Osteocyte (in vitro differentiated cells): ENCODE measurements around the gene CDK16. TPM values are rescaled to one million over a fixed set of nuclear protein-coding genes. Genes with fewer than 3 reads are reported as not detected.

Source experiments
- DNase-seq: peaks from one replicate; pipeline ENCODE4 v3.0.0; 2021; ENCODE audit warnings: mixed read lengths; ENCODE audit not compliant: unreplicated experiment; ENCODE audit errors: extremely low spot score
- H3K27ac Mint-ChIP-seq: one replicate; pipeline ENCODE4 v1.8.0; 2021; ENCODE audit warnings: mild to moderate bottlenecking, mixed read lengths; ENCODE audit not compliant: unreplicated experiment
- H3K27me3 Mint-ChIP-seq: one replicate; pipeline ENCODE4 v1.8.0; 2021; ENCODE audit warnings: mixed read lengths; ENCODE audit not compliant: unreplicated experiment
- H3K36me3 Mint-ChIP-seq: one replicate; pipeline ENCODE4 v1.8.0; 2021; ENCODE audit warnings: mixed read lengths; ENCODE audit not compliant: unreplicated experiment
- H3K4me1 Mint-ChIP-seq: one replicate; pipeline ENCODE4 v1.8.0; 2021; ENCODE audit warnings: mixed read lengths; ENCODE audit not compliant: unreplicated experiment
- H3K4me3 Mint-ChIP-seq: one replicate; pipeline ENCODE4 v1.8.0; 2021; ENCODE audit warnings: mild to moderate bottlenecking, moderate library complexity, mixed read lengths; ENCODE audit not compliant: unreplicated experiment
- H3K9me3 Mint-ChIP-seq: one replicate; pipeline ENCODE4 v1.8.0; 2021; ENCODE audit warnings: mixed read lengths; ENCODE audit not compliant: unreplicated experiment
- total RNA-seq: library from RNA; stranded (reverse); gene quantifications from 2 replicates; pipeline ENCODE4 v1.2.1, GENCODE V29; 2021
- TF ChIP-seq, protein P1 (sequence below): fragments of 200-600 bp; sonication (generic); IDR thresholded peaks from 2 replicates; pipeline ENCODE4 v1.5.0; 2021; ENCODE audit warnings: antibody characterized with exemption, mild to moderate bottlenecking, moderate library complexity

CDK16 gene
- total RNA-seq, 1 donor from 2014 or later = 174 TPM

DNA sequence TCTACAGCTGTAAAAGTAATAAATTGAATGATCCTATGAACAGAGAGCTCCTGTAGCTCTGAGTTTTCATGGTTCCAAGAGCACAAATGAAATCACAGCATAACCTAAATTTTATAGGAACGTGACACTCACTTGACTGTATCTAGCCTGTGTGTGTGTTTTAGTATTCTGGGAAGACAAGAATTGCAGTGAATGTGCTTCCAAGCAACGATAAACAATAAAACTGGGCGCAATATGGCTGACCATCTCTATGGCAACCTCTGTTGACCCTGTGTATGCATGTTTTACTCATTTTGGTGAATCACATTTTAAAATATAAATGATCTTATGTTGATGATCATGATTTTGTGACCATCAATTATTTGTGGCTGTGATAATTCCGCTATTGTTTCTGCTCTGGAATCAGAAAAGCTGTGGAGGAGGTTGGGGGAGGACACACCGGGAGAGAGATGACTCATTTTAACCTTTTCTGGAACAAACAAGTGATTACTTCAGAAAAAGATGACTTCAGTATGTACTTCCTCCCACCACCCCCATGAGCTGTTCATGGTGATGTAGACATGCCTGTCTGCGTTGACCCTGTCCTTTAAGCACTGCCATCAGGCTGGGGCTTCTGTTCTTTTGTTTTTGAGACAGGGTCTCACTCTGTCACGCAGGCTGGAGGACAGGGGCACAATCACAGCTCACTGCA, 46.1 kb downstream of the CDK16 start:
- no peak overlapping the region for H3K27ac Mint-ChIP-seq

DNA sequence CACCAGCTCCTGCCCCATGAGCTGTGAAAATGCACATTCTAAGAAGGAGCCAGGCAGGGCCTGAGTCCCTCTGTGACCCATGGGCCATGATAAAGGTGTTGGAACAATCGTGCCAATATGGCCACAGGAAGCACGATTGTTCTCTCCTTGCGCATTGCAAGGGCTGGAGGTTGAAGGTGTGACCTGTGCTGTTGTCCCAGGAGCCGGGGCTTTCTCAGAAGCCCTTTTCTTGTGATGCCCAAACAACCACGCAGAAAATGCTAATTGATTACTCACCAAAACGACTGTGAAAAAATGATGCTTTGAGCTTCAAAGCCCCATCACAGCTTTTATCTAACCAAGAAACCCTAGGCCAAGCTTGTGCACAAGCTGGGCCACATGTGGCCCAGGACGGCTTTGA, 48.2 kb downstream of the CDK16 start:
- H3K9me3 Mint-ChIP-seq = no peaks in the 10 kb centered on the region
- H3K27me3 Mint-ChIP-seq = no peaks in the 10 kb centered on the region
- H3K36me3 Mint-ChIP-seq = no peaks in the 10 kb centered on the region
- no peak overlapping the region for H3K27ac Mint-ChIP-seq
- TF ChIP-seq, protein P1, sequence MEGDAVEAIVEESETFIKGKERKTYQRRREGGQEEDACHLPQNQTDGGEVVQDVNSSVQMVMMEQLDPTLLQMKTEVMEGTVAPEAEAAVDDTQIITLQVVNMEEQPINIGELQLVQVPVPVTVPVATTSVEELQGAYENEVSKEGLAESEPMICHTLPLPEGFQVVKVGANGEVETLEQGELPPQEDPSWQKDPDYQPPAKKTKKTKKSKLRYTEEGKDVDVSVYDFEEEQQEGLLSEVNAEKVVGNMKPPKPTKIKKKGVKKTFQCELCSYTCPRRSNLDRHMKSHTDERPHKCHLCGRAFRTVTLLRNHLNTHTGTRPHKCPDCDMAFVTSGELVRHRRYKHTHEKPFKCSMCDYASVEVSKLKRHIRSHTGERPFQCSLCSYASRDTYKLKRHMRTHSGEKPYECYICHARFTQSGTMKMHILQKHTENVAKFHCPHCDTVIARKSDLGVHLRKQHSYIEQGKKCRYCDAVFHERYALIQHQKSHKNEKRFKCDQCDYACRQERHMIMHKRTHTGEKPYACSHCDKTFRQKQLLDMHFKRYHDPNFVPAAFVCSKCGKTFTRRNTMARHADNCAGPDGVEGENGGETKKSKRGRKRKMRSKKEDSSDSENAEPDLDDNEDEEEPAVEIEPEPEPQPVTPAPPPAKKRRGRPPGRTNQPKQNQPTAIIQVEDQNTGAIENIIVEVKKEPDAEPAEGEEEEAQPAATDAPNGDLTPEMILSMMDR = no peak
- no peak overlapping the region for H3K4me3 Mint-ChIP-seq
- H3K4me1 Mint-ChIP-seq = no peaks in the 10 kb centered on the region
- DNase-seq = no peak

More for the DNA sequence above, 46.1 kb downstream of the CDK16 start:
- Mint-ChIP-seq H3K27me3 (no peaks in the 10 kb centered on the region), H3K9me3 (no peaks in the 10 kb centered on the region), H3K4me1 (no peaks in the 10 kb centered on the region), H3K36me3 (no peaks in the 10 kb centered on the region), H3K4me3 (no peak overlapping the region)
- TF ChIP-seq, protein P1 = no peak
- no peak for DNase-seq

DNA sequence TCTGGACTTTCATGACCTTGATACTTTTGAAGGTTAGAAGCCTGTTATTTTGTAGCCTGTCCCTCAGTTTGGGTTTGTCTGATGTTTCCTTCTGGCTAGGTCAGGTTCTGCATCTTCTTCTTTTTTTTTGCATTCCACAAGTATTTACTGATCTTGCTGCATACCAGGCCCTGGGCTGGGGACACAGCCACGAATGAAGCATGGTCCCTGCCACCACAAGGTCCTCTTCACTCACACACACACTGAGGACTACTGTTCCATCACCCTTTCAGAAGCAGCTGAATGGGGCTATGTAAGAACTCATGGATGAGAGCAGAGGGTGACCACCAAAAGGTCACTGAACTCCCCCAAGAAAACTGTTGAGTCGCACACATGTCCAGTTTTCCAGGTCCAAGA, 53.5 kb downstream of the CDK16 start:
- no peaks in the 10 kb centered on the region for H3K27me3 Mint-ChIP-seq
- no peak overlapping the region for H3K4me3 Mint-ChIP-seq
- H3K9me3 Mint-ChIP-seq = no peaks in the 10 kb centered on the region
- H3K27ac Mint-ChIP-seq = no peak overlapping the region
- no peak for DNase-seq
- no peaks in the 10 kb centered on the region for H3K4me1 Mint-ChIP-seq
- TF ChIP-seq, protein P1 = no peak
- no peaks in the 10 kb centered on the region for H3K36me3 Mint-ChIP-seq

DNA sequence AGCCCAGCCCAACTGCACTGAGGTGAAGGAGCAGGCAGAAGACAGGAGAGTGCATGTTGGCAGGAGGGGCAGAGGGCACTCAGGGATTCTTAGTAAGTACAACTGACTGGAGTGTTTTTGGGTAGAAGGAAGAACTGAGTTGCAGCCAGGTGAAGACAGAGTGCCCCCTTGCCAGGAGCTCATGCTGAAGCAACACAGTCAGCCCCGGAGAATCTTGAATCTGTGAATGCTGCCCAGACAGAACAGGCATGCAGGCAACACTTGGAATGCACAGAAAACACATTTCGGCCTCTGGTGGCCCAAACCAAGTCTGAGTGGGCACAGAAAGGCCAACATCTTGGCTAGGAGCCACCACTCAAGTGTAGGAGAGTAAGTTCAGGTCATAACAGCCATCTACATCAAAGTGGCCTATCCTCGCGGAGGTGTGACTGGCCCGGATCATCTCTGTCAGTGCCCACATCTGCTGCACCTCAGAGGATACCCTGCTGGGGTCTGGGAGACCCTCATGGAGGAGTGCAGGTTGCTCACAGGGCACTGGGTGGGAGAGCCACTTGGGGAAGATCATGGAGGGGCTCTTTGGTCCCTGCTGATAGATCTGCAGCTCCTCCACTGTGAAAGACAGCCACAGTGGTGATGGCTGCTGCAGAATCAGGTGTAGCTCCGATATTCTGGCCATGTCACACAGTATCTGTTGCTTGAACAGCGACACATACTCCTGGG, 54.7 kb downstream of the CDK16 start:
- Mint-ChIP-seq H3K27ac (no peak overlapping the region), H3K4me3 (no peak overlapping the region), H3K36me3 (no peaks in the 10 kb centered on the region), H3K27me3 (no peaks in the 10 kb centered on the region), H3K4me1 (no peaks in the 10 kb centered on the region), H3K9me3 (no peaks in the 10 kb centered on the region)
- TF ChIP-seq, protein P1 = no peak
- no peak for DNase-seq

DNA sequence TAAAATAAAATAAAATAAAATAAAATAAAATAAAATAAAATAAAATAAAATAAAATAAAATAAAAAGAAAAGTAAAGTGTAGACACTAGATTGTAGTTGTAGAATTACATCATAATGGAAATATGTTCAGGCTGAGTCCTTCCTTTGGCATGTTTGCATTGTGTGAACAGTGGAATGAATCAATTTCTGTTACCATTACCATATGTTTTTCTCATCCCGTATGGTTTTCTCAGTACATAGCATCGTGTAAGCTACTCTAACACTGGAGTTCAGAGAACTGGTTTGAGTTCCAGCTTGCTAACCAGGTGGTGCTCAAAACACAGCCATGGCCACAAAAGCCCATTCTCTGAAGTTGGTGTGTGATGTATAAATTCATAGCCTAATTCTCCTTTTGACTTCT, 60.2 kb downstream of the CDK16 start:
- TF ChIP-seq, protein P1 = no peak
- DNase-seq = no peak
- no peak overlapping the region for H3K4me3 Mint-ChIP-seq
- no peaks in the 10 kb centered on the region for H3K27me3 Mint-ChIP-seq
- no peaks in the 10 kb centered on the region for H3K9me3 Mint-ChIP-seq
- H3K27ac Mint-ChIP-seq = no peak overlapping the region
- peaks cover 5% of the 10 kb centered on the region for H3K4me1 Mint-ChIP-seq
- no peaks in the 10 kb centered on the region for H3K36me3 Mint-ChIP-seq
